ENCODE results near the gene NSMCE1.
A peak's percentile ranks its signal among the peaks of the same experiment; 100 is the strongest.

NSMCE1 gene

GRCh38 chr16:27193300-27193990 lies 75.1 kb downstream of the NSMCE1 start:
- TF ChIP-seq EZH2 (IDR thresholded peaks at IDR 0.05; ENCODE audit: borderline replicate concordance, low read length) (no peak), CTCF (IDR thresholded peaks at IDR 0.05; ENCODE audit: low read length) (no peak)
- Histone ChIP-seq H3K9me3 (ENCODE audit: low read length) (0 out of 2 replicates have a peak, but pooled peaks cover 3% of the 10 kb centered on the region), H3K4me1 (ENCODE audit: insufficient read depth, low read length, severe bottlenecking) (peaks cover 17% of the 10 kb centered on the region), H3K4me3 (ENCODE audit: low read depth, low read length, poor library complexity, severe bottlenecking) (no peak overlapping the region), H3K27me3 (ENCODE audit: insufficient read depth, low read length) (no peaks in the 10 kb centered on the region), H3K9ac (ENCODE audit: low read length) (no peak overlapping the region), H4K20me1 (ENCODE audit: insufficient read depth, low read length) (no peaks in the 10 kb centered on the region), H3K36me3 (ENCODE audit: insufficient read depth, low read length) (no peaks in the 10 kb centered on the region), H3F3A (ENCODE audit: insufficient read depth, low read length) (no peaks in the 10 kb centered on the region), H3K4me2 (ENCODE audit: low read length) (no peak overlapping the region), H3K79me2 (ENCODE audit: insufficient read depth, low read length) (no peaks in the 10 kb centered on the region), H3K9me2 (ENCODE audit: low read depth, low read length) (no peaks in the 10 kb centered on the region), H2AFZ (ENCODE audit: low read length) (no peak overlapping the region), H3K27ac (ENCODE audit: low read depth, low read length, poor library complexity, severe bottlenecking) (no peak overlapping the region)

GRCh38 chr16:27191352-27191924 lies 77.1 kb downstream of the NSMCE1 start:
- Histone ChIP-seq H3F3A (ENCODE audit: insufficient read depth, low read length) (no peaks in the 10 kb centered on the region), H3K27me3 (ENCODE audit: insufficient read depth, low read length) (no peaks in the 10 kb centered on the region), H4K20me1 (ENCODE audit: insufficient read depth, low read length) (no peaks in the 10 kb centered on the region), H3K9me2 (ENCODE audit: low read depth, low read length) (no peaks in the 10 kb centered on the region), H3K36me3 (ENCODE audit: insufficient read depth, low read length) (no peaks in the 10 kb centered on the region), H3K9ac (ENCODE audit: low read length) (no peak overlapping the region), H3K9me3 (ENCODE audit: low read length) (0 out of 2 replicates have a peak, but pooled peaks cover 3% of the 10 kb centered on the region), H3K4me1 (ENCODE audit: insufficient read depth, low read length, severe bottlenecking) (peaks cover 14% of the 10 kb centered on the region), H2AFZ (ENCODE audit: low read length) (no peak overlapping the region), H3K4me2 (ENCODE audit: low read length) (no peak overlapping the region), H3K79me2 (ENCODE audit: insufficient read depth, low read length) (no peaks in the 10 kb centered on the region), H3K27ac (ENCODE audit: low read depth, low read length, poor library complexity, severe bottlenecking) (no peak overlapping the region), H3K4me3 (ENCODE audit: low read depth, low read length, poor library complexity, severe bottlenecking) (no peak overlapping the region)
- TF ChIP-seq CTCF (IDR thresholded peaks at IDR 0.05; ENCODE audit: low read length) (no peak), EZH2 (IDR thresholded peaks at IDR 0.05; ENCODE audit: borderline replicate concordance, low read length) (no peak)

GRCh38 chr16:27190316-27190871 lies 78.2 kb downstream of the NSMCE1 start:
- no peaks in the 10 kb centered on the region for H3F3A ChIP-seq (ENCODE audit: insufficient read depth, low read length)
- no peaks in the 10 kb centered on the region for H3K36me3 ChIP-seq (ENCODE audit: insufficient read depth, low read length)
- H3K79me2 ChIP-seq (ENCODE audit: insufficient read depth, low read length): no peaks in the 10 kb centered on the region
- H4K20me1 ChIP-seq (ENCODE audit: insufficient read depth, low read length): no peaks in the 10 kb centered on the region
- no peak for TF ChIP-seq EZH2 (IDR thresholded peaks at IDR 0.05; ENCODE audit: borderline replicate concordance, low read length)
- no peak for TF ChIP-seq CTCF (IDR thresholded peaks at IDR 0.05; ENCODE audit: low read length)
- no peak overlapping the region for H2AFZ ChIP-seq (ENCODE audit: low read length)
- H3K27ac ChIP-seq (ENCODE audit: low read depth, low read length, poor library complexity, severe bottlenecking): peak overlapping the region; percentile 54
- H3K9me2 ChIP-seq (ENCODE audit: low read depth, low read length): no peaks in the 10 kb centered on the region
- H3K4me2 ChIP-seq (ENCODE audit: low read length): no peak overlapping the region
- H3K4me3 ChIP-seq (ENCODE audit: low read depth, low read length, poor library complexity, severe bottlenecking): no peak overlapping the region
- H3K9me3 ChIP-seq (ENCODE audit: low read length): no peaks in the 10 kb centered on the region
- no peaks in the 10 kb centered on the region for H3K27me3 ChIP-seq (ENCODE audit: insufficient read depth, low read length)
- H3K9ac ChIP-seq (ENCODE audit: low read length): no peak overlapping the region
- H3K4me1 ChIP-seq (ENCODE audit: insufficient read depth, low read length, severe bottlenecking): peaks cover 14% of the 10 kb centered on the region

Data from OCI-LY1 (cell line).